K562 (cell line): Measurements from ENCODE around the gene CDRT15. TPM values are rescaled to one million over a fixed set of nuclear protein-coding genes. Genes with fewer than 3 reads are reported as not detected.

ENCODE experiments used
- CBX3 ChIP-seq, 2 experiments: IDR thresholded peaks; 1 replicate in 1 of 2; 2 replicates in 1 of 2; pipeline ENCODE4 v1.6.1; 2012; ENCODE audit warnings: inconsistent platforms in 2 of 2, low read length in 2 of 2, borderline replicate concordance in 1 of 2, control low read depth in 1 of 2
- CCAR2 ChIP-seq: fragments of 200-400 bp; formaldehyde crosslinking; IDR thresholded peaks from 2 replicates; pipeline ENCODE4 v1.6.1; 2017; ENCODE audit warnings: mild to moderate bottlenecking, low read depth, low read length
- ETV5 ChIP-seq: sonication (generic); formaldehyde crosslinking; IDR thresholded peaks from 2 replicates; pipeline ENCODE4 v1.4.0; 2020; ENCODE audit warnings: low read depth, mild to moderate bottlenecking, missing genetic modification reagents
- FUS ChIP-seq: fragments of 200-400 bp; formaldehyde crosslinking; optimal IDR thresholded peaks from 2 replicates; pipeline ENCODE3; 2017; ENCODE audit warnings: low read depth, low read length
- GABPB2 ChIP-seq: fragments of 250-450 bp; sonication (Bioruptor Pico); conservative IDR thresholded peaks from 2 replicates; pipeline ENCODE4 v1.5.1; 2021; ENCODE audit warnings: mild to moderate bottlenecking
- GATA2 ChIP-seq: sonication (generic); formaldehyde crosslinking; IDR thresholded peaks from 2 replicates; pipeline ENCODE4 v1.4.0; 2020; ENCODE audit warnings: mild to moderate bottlenecking, missing genetic modification reagents
- KAT2B ChIP-seq: IDR thresholded peaks from one replicate; pipeline ENCODE4 v1.6.1; 2012; ENCODE audit warnings: low read depth, mild to moderate bottlenecking, control low read depth, inconsistent platforms, low read length, moderate library complexity
- KHSRP ChIP-seq: fragments of 450-650 bp; IDR thresholded peaks from 2 replicates; pipeline ENCODE4 v1.6.1; 2017
- KLF13 ChIP-seq: fragments of 450-650 bp; IDR thresholded peaks from 2 replicates; pipeline ENCODE4 v1.6.1; 2016; ENCODE audit warnings: missing genetic modification characterization, low read depth, mild to moderate bottlenecking, missing compliant biosample characterization, moderate library complexity, borderline replicate concordance
- NFIC ChIP-seq: fragments of 450-650 bp; IDR thresholded peaks from 2 replicates; pipeline ENCODE4 v1.6.1; 2017; ENCODE audit warnings: mild to moderate bottlenecking, inconsistent platforms
- NR2C1 ChIP-seq, 2 experiments: fragments of 450-650 bp; IDR thresholded peaks; 2 replicates each; pipeline ENCODE4 v1.6.1; 2017; ENCODE audit warnings: mild to moderate bottlenecking in 2 of 2, antibody characterized with exemption in 1 of 2, inconsistent platforms in 1 of 2, missing compliant biosample characterization in 1 of 2, missing genetic modification characterization in 1 of 2
- POLR2B ChIP-seq: fragments of 450-650 bp; IDR thresholded peaks from 2 replicates; pipeline ENCODE4 v1.6.1; 2018; ENCODE audit warnings: low read depth; ENCODE audit not compliant: partially characterized antibody
- RBM14 ChIP-seq: fragments of 200-400 bp; formaldehyde crosslinking; IDR thresholded peaks from 2 replicates; pipeline ENCODE4 v1.6.1; 2018; ENCODE audit warnings: low read depth, mild to moderate bottlenecking, low read length, moderate library complexity, borderline replicate concordance; ENCODE audit not compliant: insufficient read depth
- SMAD3 ChIP-seq: fragments of 450-650 bp; formaldehyde crosslinking; conservative IDR thresholded peaks from 2 replicates; pipeline ENCODE4 v1.4.0; 2020; ENCODE audit warnings: mild to moderate bottlenecking
- ZBTB43 ChIP-seq: sonication (generic); formaldehyde crosslinking; IDR thresholded peaks from 2 replicates; pipeline ENCODE4 v1.8.0; 2023; ENCODE audit warnings: mild to moderate bottlenecking, missing genetic modification reagents
- polyA plus RNA-seq, 8 experiments: library from polyadenylated mRNA; depleted of rRNA in 4 of 8; stranded (reverse) in 5 of 8; unstranded in 3 of 8; fragments of >200 nt; fragmentation: Nextera tagmentation in 2 of 8; fragmentation: Illumina TruSeq in 1 of 8; extraction: Ambion mirVana in 2 of 8; extraction: Trizol in 1 of 8; gene quantifications; 2 replicates each; pipeline versions ENCODE4 v1.2.1 to v1.2.3, GENCODE V29; 2011 to 2014; ENCODE audit warnings: inconsistent platforms in 1 of 8, missing spikeins in 1 of 8
- total RNA-seq, 7 experiments: library from RNA; depleted of rRNA in 6 of 7; stranded (reverse); fragments of >200 nt in 6 of 7; fragmentation: Illumina TruSeq in 2 of 7; extraction: Trizol in 2 of 7; gene quantifications; 2 replicates each; pipeline versions ENCODE4 v1.2.1 to v1.2.3, GENCODE V29; 2011 to 2021; ENCODE audit warnings: low replicate concordance in 1 of 7
- TF ChIP-seq, protein P1 (sequence below), 2 experiments: fragments of 150-350 bp in 1 of 2; IDR thresholded peaks; 2 replicates each; pipeline ENCODE4 v1.6.1; 2012 to 2016; ENCODE audit warnings: low read depth in 2 of 2, low read length in 2 of 2, mild to moderate bottlenecking in 1 of 2, moderate library complexity in 1 of 2
- TF ChIP-seq, protein P2 (sequence below): sonication (generic); formaldehyde crosslinking; IDR thresholded peaks from 2 replicates; pipeline ENCODE4 v1.8.0; 2023; ENCODE audit warnings: missing genetic modification reagents, mild to moderate bottlenecking, borderline replicate concordance

Gene CDRT15
- total and polyA plus RNA-seq, 9 of the 15 experiments (the other 6 are each of a cell fraction or from before 2014, with no cell fraction given), result not detected

DNA sequence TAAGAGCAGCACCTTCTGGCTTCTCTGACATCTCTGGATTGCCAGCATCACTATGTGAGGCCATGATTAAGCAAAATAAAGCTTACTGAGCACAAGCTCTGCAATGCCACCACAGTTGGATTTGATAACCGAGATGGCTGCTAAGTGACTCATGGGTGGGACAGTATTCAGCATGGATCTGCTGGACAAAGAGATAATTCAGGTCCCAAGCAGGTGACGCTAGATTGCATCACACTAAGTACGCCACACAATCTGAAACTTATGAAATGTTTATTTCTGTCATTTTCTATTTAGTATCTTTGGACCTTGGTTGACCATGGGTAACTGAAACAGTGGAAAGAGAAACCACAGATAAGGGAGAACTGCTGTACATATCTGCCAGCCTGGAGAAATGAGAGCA, 27.4 kb downstream of the CDRT15 start (continued):
- no peak for TF ChIP-seq NR2C1 (IDR thresholded peaks at IDR 0.05)
- TF ChIP-seq NR2C1 (tag; IDR thresholded peaks at IDR 0.05), result peak; percentile 13; the same call in 1 of the 2 replicates
- TF ChIP-seq, protein P1, sequence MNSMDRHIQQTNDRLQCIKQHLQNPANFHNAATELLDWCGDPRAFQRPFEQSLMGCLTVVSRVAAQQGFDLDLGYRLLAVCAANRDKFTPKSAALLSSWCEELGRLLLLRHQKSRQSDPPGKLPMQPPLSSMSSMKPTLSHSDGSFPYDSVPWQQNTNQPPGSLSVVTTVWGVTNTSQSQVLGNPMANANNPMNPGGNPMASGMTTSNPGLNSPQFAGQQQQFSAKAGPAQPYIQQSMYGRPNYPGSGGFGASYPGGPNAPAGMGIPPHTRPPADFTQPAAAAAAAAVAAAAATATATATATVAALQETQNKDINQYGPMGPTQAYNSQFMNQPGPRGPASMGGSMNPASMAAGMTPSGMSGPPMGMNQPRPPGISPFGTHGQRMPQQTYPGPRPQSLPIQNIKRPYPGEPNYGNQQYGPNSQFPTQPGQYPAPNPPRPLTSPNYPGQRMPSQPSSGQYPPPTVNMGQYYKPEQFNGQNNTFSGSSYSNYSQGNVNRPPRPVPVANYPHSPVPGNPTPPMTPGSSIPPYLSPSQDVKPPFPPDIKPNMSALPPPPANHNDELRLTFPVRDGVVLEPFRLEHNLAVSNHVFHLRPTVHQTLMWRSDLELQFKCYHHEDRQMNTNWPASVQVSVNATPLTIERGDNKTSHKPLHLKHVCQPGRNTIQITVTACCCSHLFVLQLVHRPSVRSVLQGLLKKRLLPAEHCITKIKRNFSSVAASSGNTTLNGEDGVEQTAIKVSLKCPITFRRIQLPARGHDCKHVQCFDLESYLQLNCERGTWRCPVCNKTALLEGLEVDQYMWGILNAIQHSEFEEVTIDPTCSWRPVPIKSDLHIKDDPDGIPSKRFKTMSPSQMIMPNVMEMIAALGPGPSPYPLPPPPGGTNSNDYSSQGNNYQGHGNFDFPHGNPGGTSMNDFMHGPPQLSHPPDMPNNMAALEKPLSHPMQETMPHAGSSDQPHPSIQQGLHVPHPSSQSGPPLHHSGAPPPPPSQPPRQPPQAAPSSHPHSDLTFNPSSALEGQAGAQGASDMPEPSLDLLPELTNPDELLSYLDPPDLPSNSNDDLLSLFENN (IDR thresholded peaks at IDR 0.05; ENCODE audit: low read depth in 2 of 2, low read length in 2 of 2), result 0 out of 4 replicates have a peak, but pooled peaks of 1 of the 2 experiments have one; percentile 15
- TF ChIP-seq POLR2B, result no peak
- TF ChIP-seq, protein P2, sequence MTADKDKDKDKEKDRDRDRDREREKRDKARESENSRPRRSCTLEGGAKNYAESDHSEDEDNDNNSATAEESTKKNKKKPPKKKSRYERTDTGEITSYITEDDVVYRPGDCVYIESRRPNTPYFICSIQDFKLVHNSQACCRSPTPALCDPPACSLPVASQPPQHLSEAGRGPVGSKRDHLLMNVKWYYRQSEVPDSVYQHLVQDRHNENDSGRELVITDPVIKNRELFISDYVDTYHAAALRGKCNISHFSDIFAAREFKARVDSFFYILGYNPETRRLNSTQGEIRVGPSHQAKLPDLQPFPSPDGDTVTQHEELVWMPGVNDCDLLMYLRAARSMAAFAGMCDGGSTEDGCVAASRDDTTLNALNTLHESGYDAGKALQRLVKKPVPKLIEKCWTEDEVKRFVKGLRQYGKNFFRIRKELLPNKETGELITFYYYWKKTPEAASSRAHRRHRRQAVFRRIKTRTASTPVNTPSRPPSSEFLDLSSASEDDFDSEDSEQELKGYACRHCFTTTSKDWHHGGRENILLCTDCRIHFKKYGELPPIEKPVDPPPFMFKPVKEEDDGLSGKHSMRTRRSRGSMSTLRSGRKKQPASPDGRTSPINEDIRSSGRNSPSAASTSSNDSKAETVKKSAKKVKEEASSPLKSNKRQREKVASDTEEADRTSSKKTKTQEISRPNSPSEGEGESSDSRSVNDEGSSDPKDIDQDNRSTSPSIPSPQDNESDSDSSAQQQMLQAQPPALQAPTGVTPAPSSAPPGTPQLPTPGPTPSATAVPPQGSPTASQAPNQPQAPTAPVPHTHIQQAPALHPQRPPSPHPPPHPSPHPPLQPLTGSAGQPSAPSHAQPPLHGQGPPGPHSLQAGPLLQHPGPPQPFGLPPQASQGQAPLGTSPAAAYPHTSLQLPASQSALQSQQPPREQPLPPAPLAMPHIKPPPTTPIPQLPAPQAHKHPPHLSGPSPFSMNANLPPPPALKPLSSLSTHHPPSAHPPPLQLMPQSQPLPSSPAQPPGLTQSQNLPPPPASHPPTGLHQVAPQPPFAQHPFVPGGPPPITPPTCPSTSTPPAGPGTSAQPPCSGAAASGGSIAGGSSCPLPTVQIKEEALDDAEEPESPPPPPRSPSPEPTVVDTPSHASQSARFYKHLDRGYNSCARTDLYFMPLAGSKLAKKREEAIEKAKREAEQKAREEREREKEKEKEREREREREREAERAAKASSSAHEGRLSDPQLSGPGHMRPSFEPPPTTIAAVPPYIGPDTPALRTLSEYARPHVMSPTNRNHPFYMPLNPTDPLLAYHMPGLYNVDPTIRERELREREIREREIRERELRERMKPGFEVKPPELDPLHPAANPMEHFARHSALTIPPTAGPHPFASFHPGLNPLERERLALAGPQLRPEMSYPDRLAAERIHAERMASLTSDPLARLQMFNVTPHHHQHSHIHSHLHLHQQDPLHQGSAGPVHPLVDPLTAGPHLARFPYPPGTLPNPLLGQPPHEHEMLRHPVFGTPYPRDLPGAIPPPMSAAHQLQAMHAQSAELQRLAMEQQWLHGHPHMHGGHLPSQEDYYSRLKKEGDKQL (CRISPR knock-in tag), result no peak
- no peak for TF ChIP-seq GABPB2 (CRISPR knock-in tag)
- TF ChIP-seq FUS, result no peak
- TF ChIP-seq SMAD3, result no peak
- TF ChIP-seq KHSRP, result no peak
- TF ChIP-seq GATA2 (CRISPR knock-in tag), result no peak
- no peak for TF ChIP-seq ETV5 (CRISPR knock-in tag)
- TF ChIP-seq NFIC, result 0 out of 2 replicates have a peak, but pooled peaks have one; percentile 8
- TF ChIP-seq KLF13 (tag), result no peak
- no peak for TF ChIP-seq RBM14
- TF ChIP-seq CCAR2, result no peak
- TF ChIP-seq KAT2B, result no peak
- TF ChIP-seq ZBTB43, result no peak
- TF ChIP-seq CBX3 (IDR thresholded peaks at IDR 0.05; ENCODE audit: borderline replicate concordance in 1 of 2, low read length in 2 of 2), result no peak
